C4-2B (cell line): ENCODE results near the gene CD34.

Experiments used
- H3K27ac ChIP-seq: fragments of 450-650 bp; 2 replicates; pipeline ENCODE4 v1.5.1; 2017
- ZFX ChIP-seq: fragments of 450-650 bp; IDR thresholded peaks from 2 replicates; pipeline ENCODE4 v1.6.1; 2017
- TF ChIP-seq, protein P1 (sequence below): fragments of 450-650 bp; conservative IDR thresholded peaks from 2 replicates; pipeline ENCODE4 v1.5.1; 2017; ENCODE audit warnings: mild to moderate bottlenecking

Gene CD34

DNA sequence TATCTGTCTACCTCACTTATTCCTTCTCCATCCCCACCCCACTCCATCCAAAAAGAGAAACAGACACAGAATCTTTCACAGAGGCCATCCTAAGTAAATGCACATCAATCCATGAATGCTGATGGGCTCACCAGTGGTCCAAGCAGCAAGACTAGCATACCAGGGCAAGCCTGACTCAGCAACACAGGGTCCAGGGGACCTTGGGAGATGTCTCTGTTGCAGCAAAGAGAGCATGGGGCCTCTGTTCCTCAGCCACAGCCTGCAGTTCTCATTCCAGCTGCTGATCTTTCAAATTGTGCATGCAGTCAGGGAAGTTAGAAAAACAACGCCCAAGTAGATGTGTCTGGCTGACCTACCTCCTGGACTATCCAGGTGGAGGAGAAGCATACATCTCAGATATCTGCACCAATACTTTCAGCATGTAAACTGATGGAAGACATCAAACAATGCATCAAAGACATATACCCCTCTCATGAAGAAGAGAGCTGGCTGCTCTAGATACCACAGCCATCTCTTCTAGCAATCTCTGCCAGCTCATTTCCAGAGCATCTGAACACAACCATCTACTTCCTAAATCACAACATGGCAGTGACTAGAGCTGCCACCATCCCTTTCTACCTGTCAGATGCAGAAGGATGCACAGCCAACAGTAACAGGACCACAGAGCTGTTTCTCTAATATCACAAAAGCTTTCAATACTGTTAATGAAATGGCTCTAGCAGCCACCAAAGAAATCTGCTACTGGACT, 54.5 kb downstream of the CD34 start:
- H3K27ac ChIP-seq: no peak overlapping the region
- TF ChIP-seq, protein P1, sequence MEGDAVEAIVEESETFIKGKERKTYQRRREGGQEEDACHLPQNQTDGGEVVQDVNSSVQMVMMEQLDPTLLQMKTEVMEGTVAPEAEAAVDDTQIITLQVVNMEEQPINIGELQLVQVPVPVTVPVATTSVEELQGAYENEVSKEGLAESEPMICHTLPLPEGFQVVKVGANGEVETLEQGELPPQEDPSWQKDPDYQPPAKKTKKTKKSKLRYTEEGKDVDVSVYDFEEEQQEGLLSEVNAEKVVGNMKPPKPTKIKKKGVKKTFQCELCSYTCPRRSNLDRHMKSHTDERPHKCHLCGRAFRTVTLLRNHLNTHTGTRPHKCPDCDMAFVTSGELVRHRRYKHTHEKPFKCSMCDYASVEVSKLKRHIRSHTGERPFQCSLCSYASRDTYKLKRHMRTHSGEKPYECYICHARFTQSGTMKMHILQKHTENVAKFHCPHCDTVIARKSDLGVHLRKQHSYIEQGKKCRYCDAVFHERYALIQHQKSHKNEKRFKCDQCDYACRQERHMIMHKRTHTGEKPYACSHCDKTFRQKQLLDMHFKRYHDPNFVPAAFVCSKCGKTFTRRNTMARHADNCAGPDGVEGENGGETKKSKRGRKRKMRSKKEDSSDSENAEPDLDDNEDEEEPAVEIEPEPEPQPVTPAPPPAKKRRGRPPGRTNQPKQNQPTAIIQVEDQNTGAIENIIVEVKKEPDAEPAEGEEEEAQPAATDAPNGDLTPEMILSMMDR: no peak

DNA sequence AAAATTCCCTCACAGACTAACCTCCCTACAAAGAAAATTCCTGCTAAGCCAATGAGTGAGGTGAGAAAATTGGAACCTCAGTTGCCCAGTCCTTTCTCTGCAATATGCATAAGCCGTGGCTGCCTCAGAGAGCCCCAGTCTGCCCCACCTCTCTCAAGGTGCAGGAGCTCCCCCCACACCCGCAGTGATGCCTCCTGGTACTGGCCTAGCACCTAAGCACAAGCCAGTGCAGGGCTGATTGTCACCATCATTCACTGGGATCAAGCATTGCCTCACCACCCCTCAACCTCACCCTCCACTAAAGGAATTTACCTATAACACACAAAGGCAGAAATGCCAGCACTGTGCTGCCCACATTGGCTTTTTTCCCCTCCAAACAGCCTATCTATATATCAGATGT, 56.9 kb downstream of the CD34 start:
- TF ChIP-seq ZFX: no peak
- TF ChIP-seq, protein P1: no peak
- no peak overlapping the region for H3K27ac ChIP-seq

DNA sequence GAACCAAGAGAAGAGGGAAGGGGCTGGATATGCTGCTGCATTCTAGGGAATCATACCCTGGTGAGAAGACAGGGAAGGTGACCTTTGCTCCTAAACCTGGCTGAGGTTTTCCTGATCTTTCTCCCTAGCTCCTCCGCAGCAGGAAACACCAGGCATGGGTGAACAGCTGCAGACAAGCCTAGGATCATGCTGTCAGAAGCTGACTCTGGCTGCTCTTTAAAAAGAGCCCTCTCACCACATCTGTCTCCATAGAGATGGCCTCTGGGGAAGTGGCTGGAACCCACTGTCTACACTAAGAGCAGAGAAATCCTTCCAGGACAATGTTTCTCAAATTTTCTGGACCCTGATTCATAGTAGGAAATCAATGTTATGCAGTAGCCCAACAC, 57.6 kb downstream of the CD34 start:
- TF ChIP-seq, protein P1: no peak
- TF ChIP-seq ZFX: no peak
- no peak overlapping the region for H3K27ac ChIP-seq

DNA sequence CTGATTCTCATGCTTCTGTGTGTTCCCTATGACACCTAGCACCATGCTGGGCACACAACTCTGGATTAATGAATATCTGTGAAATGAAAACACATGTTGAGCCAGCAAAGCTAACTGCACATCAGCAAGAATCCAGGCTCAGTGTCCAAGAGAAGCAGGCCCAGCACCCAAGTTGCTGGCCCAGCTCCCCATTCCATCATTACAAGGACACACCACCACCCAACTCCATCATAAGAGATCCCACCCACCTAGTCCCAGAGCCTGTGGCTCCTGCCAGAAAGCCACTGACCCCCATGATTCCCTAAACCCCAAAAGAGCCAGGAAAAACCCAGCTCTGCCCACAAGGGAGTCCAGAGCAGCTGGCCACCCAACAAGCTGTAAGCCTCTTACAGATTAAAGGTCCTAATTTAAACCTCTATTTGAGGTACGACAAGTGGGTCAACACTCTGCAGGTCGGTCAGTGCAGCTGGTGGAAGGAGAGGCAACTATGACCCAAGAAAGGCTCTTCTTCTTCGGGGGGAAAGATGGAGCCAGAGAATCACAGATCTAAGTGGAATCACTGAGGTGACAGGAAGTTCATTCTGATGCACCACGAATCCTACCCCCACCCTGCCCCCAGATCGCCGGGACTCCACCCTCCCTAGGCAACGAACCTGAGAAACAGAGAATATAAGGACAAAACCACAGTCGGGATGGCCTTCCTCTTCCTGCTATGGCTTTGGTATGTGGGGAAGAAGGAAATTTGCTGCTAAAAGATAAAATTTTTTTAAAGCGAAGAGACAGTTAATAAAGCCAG, 58.2 kb downstream of the CD34 start:
- TF ChIP-seq, protein P1: no peak
- TF ChIP-seq ZFX: no peak

DNA sequence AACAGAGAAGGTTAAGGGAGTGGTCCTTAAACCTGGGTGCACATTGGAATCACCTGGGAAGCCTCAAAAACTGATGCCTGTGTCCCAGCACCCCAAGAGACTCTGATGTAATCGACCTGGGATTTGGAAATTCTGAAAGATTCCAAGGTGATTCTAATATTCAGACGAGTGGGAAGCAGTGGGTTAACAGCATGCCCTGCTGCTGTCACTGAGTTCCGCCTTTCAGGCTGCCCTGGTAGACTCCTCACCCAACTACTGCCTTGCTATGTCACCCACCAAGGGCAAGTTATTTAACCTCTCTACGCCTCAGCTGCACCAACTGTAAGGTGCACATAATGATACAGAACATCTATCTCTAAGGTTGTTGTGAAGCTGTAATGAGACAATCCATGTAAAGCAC, 59.2 kb downstream of the CD34 start:
- TF ChIP-seq, protein P1: no peak
- no peak for TF ChIP-seq ZFX

More for the DNA sequence above, 58.2 kb downstream of the CD34 start:
- H3K27ac ChIP-seq: no peak overlapping the region

DNA sequence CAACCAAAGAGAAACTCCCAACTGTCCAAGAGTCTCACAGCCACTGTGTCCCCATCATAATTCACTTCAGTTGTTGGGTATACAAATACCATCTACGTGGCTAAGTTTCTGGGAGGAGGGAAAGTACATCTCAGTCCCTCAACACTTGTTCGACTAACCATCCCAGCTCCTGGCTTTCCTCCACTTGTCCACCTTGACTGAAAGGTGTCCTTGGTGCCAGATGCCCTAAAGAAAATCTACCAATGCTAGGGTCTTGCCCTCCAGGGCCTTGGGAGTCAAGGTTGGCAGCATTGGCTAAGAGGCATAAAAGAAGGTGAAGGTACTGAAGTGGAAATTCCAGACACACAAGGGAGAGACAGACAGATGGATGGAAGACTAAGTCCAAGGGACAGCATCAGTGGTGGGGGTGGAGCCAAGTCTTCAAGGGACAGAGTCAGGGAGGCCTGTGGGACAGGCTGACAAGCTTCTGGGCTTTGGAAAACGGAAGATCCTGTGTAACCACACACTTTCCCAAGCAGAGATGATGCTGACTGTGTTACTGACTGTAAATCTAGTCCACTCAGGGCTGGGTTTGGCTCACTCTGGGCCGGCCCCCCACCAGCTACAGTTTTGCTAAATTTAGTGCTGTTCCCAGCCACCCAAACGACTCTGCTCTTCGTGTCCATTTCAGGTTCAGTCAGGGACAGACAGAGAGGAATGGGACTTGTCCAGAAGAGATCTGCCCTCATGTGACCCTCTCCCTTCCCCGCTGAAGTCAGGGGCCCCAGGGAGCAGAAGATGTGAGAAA, 60.1 kb downstream of the CD34 start:
- TF ChIP-seq, protein P1: no peak
- H3K27ac ChIP-seq: peak overlapping the region; percentile 42

More for the DNA sequence above, 59.2 kb downstream of the CD34 start:
- peak overlapping the region; percentile 1; the same call in 1 of the 2 replicates for H3K27ac ChIP-seq

DNA sequence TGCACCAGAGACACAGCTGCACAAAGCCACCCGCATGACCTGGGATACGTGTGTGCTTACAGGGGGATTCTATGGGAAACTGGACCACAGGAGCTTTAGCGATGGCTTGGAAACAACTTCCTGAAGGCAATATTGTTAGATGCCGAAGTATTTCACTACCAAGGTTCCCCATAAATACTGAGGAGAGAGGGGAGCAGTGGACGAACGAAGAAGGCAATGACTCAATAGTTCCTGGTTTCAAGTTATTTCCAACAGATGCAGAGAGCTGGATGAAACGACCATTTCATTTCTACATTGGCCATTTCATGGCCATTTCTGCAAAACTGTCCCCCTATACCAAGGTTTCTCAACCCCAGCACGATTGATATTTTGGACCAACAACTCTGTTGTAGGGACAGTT, 61.3 kb downstream of the CD34 start:
- no peak for TF ChIP-seq ZFX
- TF ChIP-seq, protein P1: no peak
- peak overlapping the region; percentile 42; the same call in 1 of the 2 replicates for H3K27ac ChIP-seq
